IPS DF 19.7 (cell line): ENCODE results near the gene RAPGEF4.
"Not testable (repeated sequence)": the region's sequence is repeated elsewhere in the genome, so short reads cannot be mapped to it uniquely, and the experiment has no call there.

Experiments
- DNase-seq: peaks from one replicate; pipeline ENCODE4 v3.0.0-alpha.2; 2013; ENCODE audit warnings: low read depth, low spot score

The RAPGEF4 gene

GRCh38 chr2:172726172-172726735 lies 9.4 kb upstream of the RAPGEF4 start:
- no peak for DNase-seq

GRCh38 chr2:172730411-172730810 lies 5.2 kb upstream of the RAPGEF4 start:
- DNase-seq, result no peak

- DNase-seq, result no peak
Measured at GRCh38 chr2:172734711-172735581, 699 bp upstream of the RAPGEF4 start.

GRCh38 chr2:172736424-172737174 lies 954 bp downstream of the RAPGEF4 start:
- DNase-seq, result no peak

GRCh38 chr2:172739661-172740266 lies 4.1 kb downstream of the RAPGEF4 start:
- DNase-seq, result no peak

GRCh38 chr2:172740856-172741255 lies 5.2 kb downstream of the RAPGEF4 start:
- DNase-seq, result no peak

- DNase-seq, result no peak
Measured at GRCh38 chr2:172742931-172743540, 7.4 kb downstream of the RAPGEF4 start.

GRCh38 chr2:172743898-172744297 lies 8.3 kb downstream of the RAPGEF4 start:
- no peak for DNase-seq

GRCh38 chr2:172745636-172746035 lies 10.0 kb downstream of the RAPGEF4 start:
- no peak for DNase-seq

GRCh38 chr2:172748543-172748942 lies 12.9 kb downstream of the RAPGEF4 start:
- not testable (repeated sequence) for DNase-seq

GRCh38 chr2:172749388-172749787 lies 13.7 kb downstream of the RAPGEF4 start:
- no peak for DNase-seq

- DNase-seq, result no peak
Measured at GRCh38 chr2:172751564-172751963, 15.9 kb downstream of the RAPGEF4 start.

GRCh38 chr2:172753610-172754009 lies 18.0 kb downstream of the RAPGEF4 start:
- no peak for DNase-seq

GRCh38 chr2:172759441-172759840 lies 23.8 kb downstream of the RAPGEF4 start:
- DNase-seq, result no peak

GRCh38 chr2:172761306-172761705 lies 25.7 kb downstream of the RAPGEF4 start:
- no peak for DNase-seq

GRCh38 chr2:172762574-172762973 lies 26.9 kb downstream of the RAPGEF4 start:
- no peak for DNase-seq

- no peak for DNase-seq
Measured at GRCh38 chr2:172763079-172763478, 27.4 kb downstream of the RAPGEF4 start.

- no peak for DNase-seq
Measured at GRCh38 chr2:172765662-172766061, 30.0 kb downstream of the RAPGEF4 start.

- DNase-seq, result no peak
Measured at GRCh38 chr2:172768401-172768800, 32.8 kb downstream of the RAPGEF4 start.

GRCh38 chr2:172769879-172770278 lies 34.2 kb downstream of the RAPGEF4 start:
- DNase-seq, result no peak

GRCh38 chr2:172770887-172771286 lies 35.2 kb downstream of the RAPGEF4 start:
- no peak for DNase-seq

- no peak for DNase-seq
Measured at GRCh38 chr2:172772633-172773032, 37.0 kb downstream of the RAPGEF4 start.
